Erythroblast (primary cell): Measurements from ENCODE around the gene SSBP3.

ENCODE experiments used
- GATA1 ChIP-seq: IDR thresholded peaks from 2 replicates; pipeline ENCODE4 v1.6.1; 2011; ENCODE audit warnings: low read depth, mild to moderate bottlenecking, control low read depth, low read length, moderate library complexity
- POLR2A ChIP-seq: IDR thresholded peaks from 2 replicates; pipeline ENCODE4 v1.6.1; 2011; ENCODE audit warnings: mild to moderate bottlenecking, low read length

- TF ChIP-seq POLR2A (no peak), GATA1 (no peak)
Observed at GRCh38 chr1:54365398-54365797, 40.8 kb downstream of the SSBP3 start.
